ENCODE measurements around the gene TUNAR. TPM values are rescaled to one million over a fixed set of nuclear protein-coding genes. Genes with fewer than 3 reads are reported as not detected.

TUNAR gene
- total RNA-seq, 1 experiment from 2014 or later = not detected

GRCh38 chr14:95862243-95862642 is 14.4 kb upstream of the TUNAR start:
- Histone ChIP-seq H3K4me2 (ENCODE audit: low read length) (no peak overlapping the region), H4K20me1 (ENCODE audit: low read length) (no peaks in the 10 kb centered on the region), H3K4me3 (ENCODE audit: low read length) (no peak overlapping the region), H3K27ac (ENCODE audit: low read length) (no peak overlapping the region), H3K9ac (ENCODE audit: low read length) (no peak overlapping the region), H3K4me1 (ENCODE audit: insufficient read depth, low read length) (no peaks in the 10 kb centered on the region), H3K9me2 (replicated peaks; ENCODE audit: low read length) (no peaks in the 10 kb centered on the region), H3K9me3 (ENCODE audit: low read length) (no peaks in the 10 kb centered on the region), H3K27me3 (ENCODE audit: low read length) (no peaks in the 10 kb centered on the region; the same call in 1 of the 2 replicates), H2AFZ (ENCODE audit: low read length) (no peak overlapping the region), H3F3A (ENCODE audit: low read length, unreplicated experiment) (no peaks in the 10 kb centered on the region), H3K79me2 (ENCODE audit: low read length) (no peaks in the 10 kb centered on the region), H3K36me3 (ENCODE audit: low read depth, low read length) (no peaks in the 10 kb centered on the region)
- CTCF ChIA-PET = no interaction called here
- ATAC-seq (no peak), DNase-seq (no peak)
- no TSS peak for BruUV-seq (replicated peaks)
- TF ChIP-seq, protein P1, sequence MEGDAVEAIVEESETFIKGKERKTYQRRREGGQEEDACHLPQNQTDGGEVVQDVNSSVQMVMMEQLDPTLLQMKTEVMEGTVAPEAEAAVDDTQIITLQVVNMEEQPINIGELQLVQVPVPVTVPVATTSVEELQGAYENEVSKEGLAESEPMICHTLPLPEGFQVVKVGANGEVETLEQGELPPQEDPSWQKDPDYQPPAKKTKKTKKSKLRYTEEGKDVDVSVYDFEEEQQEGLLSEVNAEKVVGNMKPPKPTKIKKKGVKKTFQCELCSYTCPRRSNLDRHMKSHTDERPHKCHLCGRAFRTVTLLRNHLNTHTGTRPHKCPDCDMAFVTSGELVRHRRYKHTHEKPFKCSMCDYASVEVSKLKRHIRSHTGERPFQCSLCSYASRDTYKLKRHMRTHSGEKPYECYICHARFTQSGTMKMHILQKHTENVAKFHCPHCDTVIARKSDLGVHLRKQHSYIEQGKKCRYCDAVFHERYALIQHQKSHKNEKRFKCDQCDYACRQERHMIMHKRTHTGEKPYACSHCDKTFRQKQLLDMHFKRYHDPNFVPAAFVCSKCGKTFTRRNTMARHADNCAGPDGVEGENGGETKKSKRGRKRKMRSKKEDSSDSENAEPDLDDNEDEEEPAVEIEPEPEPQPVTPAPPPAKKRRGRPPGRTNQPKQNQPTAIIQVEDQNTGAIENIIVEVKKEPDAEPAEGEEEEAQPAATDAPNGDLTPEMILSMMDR (conservative IDR thresholded peaks at IDR 0.05; ENCODE audit: low read depth, low read length) = no peak
- TF ChIP-seq EZH2phosphoT487 (IDR thresholded peaks at IDR 0.05; ENCODE audit: borderline replicate concordance, low read length) (no peak), EZH2 (IDR thresholded peaks at IDR 0.05; ENCODE audit: low read length, unreplicated experiment) (no peak)
- intact Hi-C loops (cut with micrococcal nuclease) = no loop called here
- POLR2A ChIA-PET (ENCODE audit: unreplicated experiment) = no interaction called here

- no peak overlapping the region for H3K27ac ChIP-seq (ENCODE audit: low read length)
- H3F3A ChIP-seq (ENCODE audit: low read length, unreplicated experiment) = no peaks in the 10 kb centered on the region
- intact Hi-C loops (cut with micrococcal nuclease) = no loop called here
- no peak overlapping the region for H3K4me3 ChIP-seq (ENCODE audit: low read length)
- no peak overlapping the region for H3K4me2 ChIP-seq (ENCODE audit: low read length)
- no TSS peak for BruUV-seq (replicated peaks)
- DNase-seq = no peak
- H3K27me3 ChIP-seq (ENCODE audit: low read length) = no peaks in the 10 kb centered on the region; the same call in 1 of the 2 replicates
- no peak for TF ChIP-seq EZH2phosphoT487 (IDR thresholded peaks at IDR 0.05; ENCODE audit: borderline replicate concordance, low read length)
- TF ChIP-seq, protein P1 (conservative IDR thresholded peaks at IDR 0.05; ENCODE audit: low read depth, low read length) = no peak
- TF ChIP-seq EZH2 (IDR thresholded peaks at IDR 0.05; ENCODE audit: low read length, unreplicated experiment) = no peak
- H3K9me2 ChIP-seq (replicated peaks; ENCODE audit: low read length) = no peaks in the 10 kb centered on the region
- no peak overlapping the region for H3K9ac ChIP-seq (ENCODE audit: low read length)
- ATAC-seq = no peak
- POLR2A ChIA-PET (ENCODE audit: unreplicated experiment) = no interaction called here
- no peak overlapping the region for H2AFZ ChIP-seq (ENCODE audit: low read length)
- no peaks in the 10 kb centered on the region for H3K4me1 ChIP-seq (ENCODE audit: insufficient read depth, low read length)
- no peaks in the 10 kb centered on the region for H4K20me1 ChIP-seq (ENCODE audit: low read length)
- H3K9me3 ChIP-seq (ENCODE audit: low read length) = no peaks in the 10 kb centered on the region
- CTCF ChIA-PET = no interaction called here
- no peaks in the 10 kb centered on the region for H3K36me3 ChIP-seq (ENCODE audit: low read depth, low read length)
- no peaks in the 10 kb centered on the region for H3K79me2 ChIP-seq (ENCODE audit: low read length)
These were observed 13.3 kb upstream of the TUNAR start for GRCh38 chr14:95863295-95863694.

GRCh38 chr14:95869776-95870175 is 6.9 kb upstream of the TUNAR start:
- Histone ChIP-seq H4K20me1 (ENCODE audit: low read length) (no peaks in the 10 kb centered on the region), H3K9ac (ENCODE audit: low read length) (no peak overlapping the region), H2AFZ (ENCODE audit: low read length) (no peak overlapping the region), H3K4me2 (ENCODE audit: low read length) (no peak overlapping the region), H3K79me2 (ENCODE audit: low read length) (no peaks in the 10 kb centered on the region), H3F3A (ENCODE audit: low read length, unreplicated experiment) (no peaks in the 10 kb centered on the region), H3K36me3 (ENCODE audit: low read depth, low read length) (no peaks in the 10 kb centered on the region), H3K4me1 (ENCODE audit: insufficient read depth, low read length) (no peaks in the 10 kb centered on the region), H3K4me3 (ENCODE audit: low read length) (no peak overlapping the region), H3K9me3 (ENCODE audit: low read length) (no peaks in the 10 kb centered on the region), H3K9me2 (replicated peaks; ENCODE audit: low read length) (no peaks in the 10 kb centered on the region), H3K27ac (ENCODE audit: low read length) (no peak overlapping the region), H3K27me3 (ENCODE audit: low read length) (peaks cover 16% of the 10 kb centered on the region)
- no TSS peak for BruUV-seq (replicated peaks)
- intact Hi-C loops (cut with micrococcal nuclease) = no loop called here
- no peak for TF ChIP-seq EZH2 (IDR thresholded peaks at IDR 0.05; ENCODE audit: low read length, unreplicated experiment)
- no peak for TF ChIP-seq EZH2phosphoT487 (IDR thresholded peaks at IDR 0.05; ENCODE audit: borderline replicate concordance, low read length)
- TF ChIP-seq, protein P1 (conservative IDR thresholded peaks at IDR 0.05; ENCODE audit: low read depth, low read length) = no peak
- ATAC-seq = no peak
- ChIA-PET POLR2A (ENCODE audit: unreplicated experiment) (no interaction called here), CTCF (no interaction called here)
- no peak for DNase-seq

Data from PC-3 (cell line).